Uterus (tissue), 2 donors: Measurements from ENCODE around the gene NAV1.
"Not testable (repeated sequence)": the region's sequence is repeated elsewhere in the genome, so short reads cannot be mapped to it uniquely, and the experiment has no call there.

ENCODE experiments used
- POLR2A ChIP-seq, 2 donors: fragments of 450-650 bp; IDR thresholded peaks; one replicate each; pipeline ENCODE4 v1.6.1; 2016; ENCODE audit warnings: antibody characterized with exemption in 2 of 2, mild to moderate bottlenecking in 1 of 2, moderate library complexity in 1 of 2
- TF ChIP-seq, protein P1 (sequence below), 4 experiments: fragments of 200-600 bp in 2 of 4; fragments of 450-650 bp in 2 of 4; sonication (generic) in 2 of 4; IDR thresholded peaks; one replicate each; pipeline ENCODE4 v1.5.1; 2016 to 2019; ENCODE audit warnings: antibody characterized with exemption in 4 of 4, mild to moderate bottlenecking in 2 of 4, moderate library complexity in 1 of 4

GRCh38 chr1:201581371-201581770, 42.4 kb downstream of the NAV1 start:
- TF ChIP-seq, protein P1, sequence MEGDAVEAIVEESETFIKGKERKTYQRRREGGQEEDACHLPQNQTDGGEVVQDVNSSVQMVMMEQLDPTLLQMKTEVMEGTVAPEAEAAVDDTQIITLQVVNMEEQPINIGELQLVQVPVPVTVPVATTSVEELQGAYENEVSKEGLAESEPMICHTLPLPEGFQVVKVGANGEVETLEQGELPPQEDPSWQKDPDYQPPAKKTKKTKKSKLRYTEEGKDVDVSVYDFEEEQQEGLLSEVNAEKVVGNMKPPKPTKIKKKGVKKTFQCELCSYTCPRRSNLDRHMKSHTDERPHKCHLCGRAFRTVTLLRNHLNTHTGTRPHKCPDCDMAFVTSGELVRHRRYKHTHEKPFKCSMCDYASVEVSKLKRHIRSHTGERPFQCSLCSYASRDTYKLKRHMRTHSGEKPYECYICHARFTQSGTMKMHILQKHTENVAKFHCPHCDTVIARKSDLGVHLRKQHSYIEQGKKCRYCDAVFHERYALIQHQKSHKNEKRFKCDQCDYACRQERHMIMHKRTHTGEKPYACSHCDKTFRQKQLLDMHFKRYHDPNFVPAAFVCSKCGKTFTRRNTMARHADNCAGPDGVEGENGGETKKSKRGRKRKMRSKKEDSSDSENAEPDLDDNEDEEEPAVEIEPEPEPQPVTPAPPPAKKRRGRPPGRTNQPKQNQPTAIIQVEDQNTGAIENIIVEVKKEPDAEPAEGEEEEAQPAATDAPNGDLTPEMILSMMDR (IDR thresholded peaks at IDR 0.05) = not testable (repeated sequence)
- not testable (repeated sequence) for TF ChIP-seq POLR2A (IDR thresholded peaks at IDR 0.05)
